GM21447 (cell line): ENCODE measurements around the gene SLC46A2.

Source experiments
- ATAC-seq: cut with Tn5 transposase; IDR thresholded peaks from one replicate; pipeline ENCODE4 v1.9.1; 2021; ENCODE audit not compliant: unreplicated experiment

SLC46A2 gene

GRCh38 chr9:112831969-112832368 is 58.7 kb downstream of the SLC46A2 start:
- ATAC-seq = no peak

- ATAC-seq = no peak
Measured at GRCh38 chr9:112831281-112831851, 59.3 kb downstream of the SLC46A2 start.
